Fibroblast of peridontal ligament (primary cell): Measurements from ENCODE around the gene CRKL.
A peak's percentile ranks its signal among the peaks of the same experiment; 100 is the strongest.

ENCODE experiments used
- DNase-seq: peaks from one replicate; pipeline ENCODE4 v3.0.0-alpha.2; 2010; ENCODE audit errors: extremely low read depth

CRKL gene

GRCh38 chr22:20981787-20982562, 64.8 kb downstream of the CRKL start, which contains the start of gene LZTR1:
Gene LZTR1 (plus strand): TSS chr22:20982297. CDS start chr22:20982372, 75 bp downstream.
- DNase-seq, result peak; percentile 75

GRCh38 chr22:20982563-20982882, 65.3 kb downstream of the CRKL start:
- DNase-seq, result no peak

DNA sequence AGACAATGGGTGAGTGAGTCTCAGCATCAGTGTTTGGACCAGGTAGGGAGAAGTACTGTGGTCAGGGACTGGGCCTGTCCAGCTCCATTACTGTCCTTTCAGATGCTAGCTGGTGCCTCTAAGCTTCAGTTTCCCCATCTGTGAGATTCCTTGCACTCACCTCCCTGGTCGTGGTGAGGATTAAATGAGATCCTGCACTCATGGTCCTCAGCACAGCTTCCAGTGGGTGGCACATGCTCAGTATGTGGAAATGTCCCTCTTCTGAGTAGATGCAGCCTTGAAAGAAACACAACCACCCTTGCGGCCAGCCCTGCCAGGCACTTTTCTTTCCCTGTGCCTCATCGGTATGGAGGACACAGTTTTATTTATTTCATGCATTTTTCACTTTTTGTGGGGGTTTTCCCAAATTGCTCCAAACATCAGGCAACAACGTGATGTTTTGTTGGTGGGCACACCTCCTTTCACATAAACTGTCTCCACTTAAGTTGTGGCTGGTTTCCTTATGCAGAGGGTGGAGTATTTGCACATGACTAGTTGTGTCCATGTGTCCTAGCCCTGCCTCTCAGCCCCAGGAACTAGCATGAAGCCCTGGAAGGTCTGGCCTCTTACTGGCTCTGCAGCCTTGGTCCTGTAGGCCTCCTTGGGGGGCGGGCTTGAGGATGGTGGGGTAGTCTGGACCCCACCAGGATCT, 66.0 kb downstream of the CRKL start:
- DNase-seq, result peak; percentile 18

DNA sequence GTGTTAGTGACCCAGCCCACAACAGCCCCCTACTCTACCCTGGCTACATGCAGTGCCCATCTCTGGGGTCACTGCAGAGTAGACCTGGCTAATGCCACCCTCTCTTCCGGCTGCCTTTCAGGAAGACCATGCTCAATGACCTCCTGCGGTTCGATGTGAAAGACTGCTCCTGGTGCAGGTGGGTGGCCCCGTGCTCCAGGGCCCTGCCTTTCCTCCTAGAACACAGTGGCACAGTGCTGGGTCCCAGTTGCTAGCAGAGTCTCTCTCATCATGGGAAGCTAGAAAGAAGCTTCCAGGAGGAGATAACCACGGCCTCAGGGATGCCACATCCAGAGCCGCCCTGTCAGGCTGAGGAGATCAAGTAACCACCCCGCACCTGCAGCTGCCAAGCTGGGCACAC, 68.5 kb downstream of the CRKL start:
- DNase-seq, result no peak

GRCh38 chr22:20986365-20986764, 69.2 kb downstream of the CRKL start:
- DNase-seq, result no peak

GRCh38 chr22:20987375-20987774, 70.2 kb downstream of the CRKL start:
- DNase-seq, result no peak

DNA sequence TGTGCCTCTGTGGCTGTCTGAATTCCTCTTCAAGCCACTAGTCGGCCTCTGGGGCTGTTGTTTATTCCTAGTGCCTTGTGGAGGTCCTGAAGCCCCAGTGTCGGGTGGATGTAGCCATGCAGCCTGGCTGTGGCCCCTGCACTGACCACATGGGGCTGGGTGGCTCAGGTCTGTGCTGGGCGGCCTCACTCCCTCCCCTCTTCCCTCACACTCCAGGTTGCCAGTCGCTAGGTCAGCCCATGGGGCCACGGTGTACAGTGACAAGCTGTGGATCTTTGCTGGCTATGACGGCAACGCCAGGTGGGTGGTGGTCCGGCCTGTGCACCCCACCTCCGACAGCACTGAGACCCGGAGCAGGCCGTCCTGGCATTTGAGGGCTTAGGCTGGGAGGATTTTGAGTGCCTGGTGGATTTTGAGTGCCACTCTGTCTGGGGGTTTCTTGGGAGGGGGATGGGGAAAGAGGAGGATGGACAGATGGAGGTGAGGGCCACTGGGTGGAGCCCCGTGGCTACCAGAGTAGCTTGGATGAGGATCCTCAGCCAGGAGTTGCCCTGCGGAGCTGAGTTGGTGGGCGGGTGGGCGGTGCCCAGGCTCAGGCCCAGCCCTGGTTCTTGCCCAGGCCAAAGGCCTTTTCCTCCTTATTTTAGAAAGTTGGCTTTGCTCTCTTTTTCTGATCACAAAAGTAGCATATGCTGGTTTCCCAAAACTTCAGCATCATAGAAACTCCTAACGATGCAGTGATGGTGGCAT, 71.5 kb downstream of the CRKL start:
- no peak for DNase-seq

DNA sequence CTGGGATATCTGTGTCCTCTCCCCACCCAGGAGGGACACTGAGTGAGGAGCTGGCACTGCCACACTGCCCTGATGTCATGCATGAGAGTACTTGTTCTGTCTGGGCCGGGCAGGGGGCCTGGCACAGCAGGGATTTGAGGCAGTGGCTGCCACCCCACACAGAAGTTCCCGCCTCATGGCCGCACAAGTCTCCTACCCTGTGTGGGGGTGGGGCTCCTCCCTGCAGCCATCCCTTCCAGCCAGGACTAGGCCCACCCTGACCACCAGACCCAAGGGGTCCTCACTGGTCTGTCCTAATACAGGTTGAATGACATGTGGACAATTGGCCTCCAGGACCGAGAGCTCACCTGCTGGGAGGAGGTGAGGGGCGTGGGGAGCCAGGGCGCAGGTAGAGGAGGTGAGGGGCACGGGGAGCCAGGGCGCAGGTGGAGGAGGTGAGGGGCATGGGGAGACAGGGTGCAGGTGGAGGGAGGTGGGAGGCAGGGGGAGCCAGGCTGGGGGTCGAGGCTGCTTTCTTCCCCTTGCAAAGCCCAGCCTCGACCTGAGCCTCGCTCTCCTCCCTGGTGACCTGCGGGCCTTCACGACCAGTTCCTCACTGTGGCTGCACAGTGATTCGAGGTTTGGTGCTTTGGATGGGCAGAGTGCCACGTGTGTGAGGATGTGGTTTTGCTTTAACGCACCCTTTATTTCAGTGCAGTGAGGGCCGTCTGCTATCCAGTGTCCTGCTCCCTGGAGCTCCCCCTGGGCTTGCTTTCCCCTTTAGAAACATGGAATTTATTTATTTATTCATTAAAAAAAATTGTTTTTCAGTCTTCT, 72.3 kb downstream of the CRKL start:
- peak; percentile 23 for DNase-seq

- DNase-seq, result no peak
These were observed 73.3 kb downstream of the CRKL start for GRCh38 chr22:20990184-20991180.

GRCh38 chr22:20991252-20992055, 74.2 kb downstream of the CRKL start:
- DNase-seq, result no peak

DNA sequence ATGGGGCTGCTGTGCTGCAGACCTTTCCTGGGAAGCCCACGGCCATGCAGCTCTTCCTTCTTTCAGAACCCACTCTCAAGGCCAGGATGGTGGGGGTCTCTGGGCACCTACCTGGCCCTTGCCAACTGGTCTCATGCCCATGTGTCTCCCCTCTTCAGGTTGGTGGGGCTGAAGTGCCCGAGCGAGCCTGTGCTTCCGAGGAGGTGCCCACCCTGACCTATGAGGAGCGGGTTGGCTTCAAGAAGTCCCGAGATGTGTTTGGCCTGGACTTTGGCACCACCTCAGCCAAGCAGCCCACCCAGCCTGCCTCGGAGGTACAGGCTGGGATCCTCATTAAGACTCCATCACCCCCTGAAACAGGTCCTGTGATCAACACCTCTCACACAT, 74.8 kb downstream of the CRKL start:
- no peak for DNase-seq

DNA sequence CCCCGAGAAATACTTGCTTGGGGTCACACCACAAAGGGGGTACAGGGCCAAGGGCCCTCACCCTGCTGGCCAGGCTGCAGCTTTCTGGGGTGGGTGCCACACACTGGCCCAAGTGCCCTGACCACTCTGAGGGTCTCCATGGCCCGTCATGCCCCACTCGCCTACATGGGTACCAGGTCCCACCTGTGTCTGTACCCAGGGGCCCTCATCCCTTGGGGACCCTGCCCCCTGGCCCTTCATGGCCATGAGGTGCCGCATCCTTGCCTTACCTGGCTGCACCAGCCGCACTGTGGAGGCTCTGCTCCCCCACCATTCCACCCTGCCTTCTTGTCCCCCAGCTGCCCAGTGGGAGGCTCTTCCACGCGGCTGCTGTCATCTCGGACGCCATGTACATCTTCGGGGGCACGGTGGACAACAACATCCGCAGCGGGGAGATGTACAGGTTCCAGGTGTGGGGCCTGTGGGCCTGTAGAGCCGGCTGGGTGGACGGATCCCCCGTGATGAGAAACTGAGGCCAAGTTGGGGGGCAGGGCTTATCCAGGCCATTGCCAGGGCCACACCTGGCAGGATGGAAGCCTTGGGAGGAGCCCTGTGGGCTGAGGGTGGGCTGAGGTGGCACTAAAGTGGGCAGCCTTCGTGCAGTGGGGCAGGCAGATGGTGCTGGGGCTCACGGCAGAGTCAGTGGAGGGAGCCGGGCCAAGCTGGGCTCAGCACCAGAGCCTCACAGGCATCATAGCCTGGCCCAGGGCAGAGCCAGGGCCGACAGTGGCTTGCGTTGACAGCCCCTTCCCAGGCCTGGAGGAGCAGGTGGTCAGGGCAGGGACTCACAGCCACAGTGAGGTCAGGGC, 75.5 kb downstream of the CRKL start:
- DNase-seq, result no peak

- DNase-seq, result no peak
These were observed 76.3 kb downstream of the CRKL start for GRCh38 chr22:20993304-20994127.

DNA sequence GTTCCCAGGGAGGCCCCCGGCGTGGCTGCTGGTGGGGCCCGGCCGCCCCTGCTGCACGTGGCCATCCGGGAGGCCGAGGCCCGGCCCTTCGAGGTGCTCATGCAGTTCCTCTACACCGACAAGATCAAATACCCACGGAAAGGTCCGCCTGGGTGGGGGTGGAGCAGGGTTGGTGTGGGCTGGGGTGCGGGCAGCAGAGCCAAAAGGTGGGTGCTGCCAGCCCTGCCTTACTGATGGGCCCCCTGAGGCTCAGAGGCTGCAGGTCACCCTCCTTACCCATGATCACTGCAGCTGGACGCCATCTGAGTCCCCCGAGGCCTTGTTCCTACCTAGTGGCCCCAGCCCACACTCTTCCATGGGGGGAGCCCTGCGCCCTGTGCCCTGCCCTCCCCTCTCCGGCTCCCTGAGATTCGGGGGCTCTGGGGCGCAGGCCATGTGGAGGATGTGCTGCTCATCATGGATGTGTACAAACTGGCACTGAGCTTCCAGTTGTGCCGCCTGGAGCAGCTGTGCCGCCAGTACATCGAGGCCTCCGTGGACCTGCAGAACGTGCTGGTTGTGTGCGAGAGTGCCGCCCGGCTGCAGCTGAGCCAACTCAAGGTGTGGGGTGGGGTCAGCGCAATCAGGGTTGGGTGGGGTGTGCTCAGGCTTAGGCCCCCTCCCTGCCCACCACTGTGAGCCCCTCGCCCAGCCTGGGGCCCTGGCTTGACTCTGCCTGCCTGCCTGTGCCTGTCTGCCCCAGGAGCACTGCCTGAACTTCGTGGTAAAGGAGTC, 77.1 kb downstream of the CRKL start:
- DNase-seq, result no peak

- DNase-seq, result no peak
These were observed 77.7 kb downstream of the CRKL start for GRCh38 chr22:20994902-20995241.

GRCh38 chr22:20995329-20996030, 78.3 kb downstream of the CRKL start:
- no peak for DNase-seq

DNA sequence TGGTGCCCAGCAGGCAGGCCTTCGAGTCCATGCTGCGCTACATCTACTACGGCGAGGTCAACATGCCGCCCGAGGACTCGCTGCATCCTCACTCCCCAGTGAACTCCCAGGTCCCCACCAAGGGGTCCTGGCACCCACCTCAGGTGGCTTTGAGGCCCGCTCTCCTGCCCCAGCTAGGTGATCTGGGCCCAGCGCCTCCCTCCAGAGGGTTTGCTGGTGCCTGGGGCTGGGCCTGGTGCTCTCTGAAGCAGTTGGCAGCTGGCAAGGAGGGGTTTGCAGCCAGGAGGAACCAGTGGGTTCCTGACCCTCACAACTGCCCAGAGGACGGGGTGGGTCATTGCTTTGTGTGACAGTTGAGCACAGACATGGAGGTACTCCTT, 78.8 kb downstream of the CRKL start:
- no peak for DNase-seq
